Vagina (tissue), 2 donors: ENCODE results near the gene GPR101.

Source experiments
- CTCF ChIP-seq, 3 experiments: fragments of 450-650 bp in 2 of 3; fragments of 200-600 bp in 1 of 3; sonication (generic) in 1 of 3; IDR thresholded peaks; one replicate each; pipeline ENCODE4 v1.5.1; 2017 to 2019; ENCODE audit warnings: antibody characterized with exemption in 3 of 3, mild to moderate bottlenecking in 2 of 3, moderate library complexity in 2 of 3
- POLR2A ChIP-seq, 2 donors: fragments of 450-650 bp; IDR thresholded peaks; one replicate each; pipeline ENCODE4 v1.6.1; 2017; ENCODE audit warnings: antibody characterized with exemption in 2 of 2, mild to moderate bottlenecking in 2 of 2, moderate library complexity in 2 of 2
- POLR2AphosphoS5 ChIP-seq, 2 donors: sonication (generic); formaldehyde crosslinking; IDR thresholded peaks; one replicate each; pipeline ENCODE4 v1.9.0; 2017; ENCODE audit warnings: antibody characterized with exemption in 2 of 2, mild to moderate bottlenecking in 2 of 2, low read depth in 1 of 2; ENCODE audit not compliant: insufficient read depth in 1 of 2

DNA sequence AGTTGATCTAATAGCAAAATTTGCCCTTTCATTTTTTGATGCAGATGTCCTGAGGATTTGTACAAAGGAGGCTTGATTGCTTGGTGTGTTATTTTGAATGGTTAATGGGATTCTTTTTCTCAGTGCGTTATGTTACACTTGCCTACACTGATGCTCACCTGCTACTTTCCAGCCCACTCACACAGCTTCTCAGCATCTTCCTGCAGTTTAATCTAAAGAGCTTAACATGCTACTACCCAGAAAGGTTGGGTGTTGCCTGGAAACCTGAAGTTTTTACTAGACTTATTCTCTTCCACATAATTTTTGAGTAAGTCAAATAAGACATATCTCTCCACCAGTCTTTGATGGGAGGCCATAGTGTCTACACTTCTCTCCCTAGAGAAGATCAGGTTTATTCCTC is 9.9 kb upstream of the GPR101 start:
- TF ChIP-seq CTCF (IDR thresholded peaks at IDR 0.05) (no peak), POLR2A (IDR thresholded peaks at IDR 0.05) (no peak), POLR2AphosphoS5 (IDR thresholded peaks at IDR 0.05; ENCODE audit: insufficient read depth in 1 of 2, low read depth in 1 of 2) (no peak)
